Measurements from ENCODE around the gene GTF2A1L.
"Not testable (repeated sequence)": the region's sequence is repeated elsewhere in the genome, so short reads cannot be mapped to it uniquely, and the experiment has no call there.

The GTF2A1L gene

DNA sequence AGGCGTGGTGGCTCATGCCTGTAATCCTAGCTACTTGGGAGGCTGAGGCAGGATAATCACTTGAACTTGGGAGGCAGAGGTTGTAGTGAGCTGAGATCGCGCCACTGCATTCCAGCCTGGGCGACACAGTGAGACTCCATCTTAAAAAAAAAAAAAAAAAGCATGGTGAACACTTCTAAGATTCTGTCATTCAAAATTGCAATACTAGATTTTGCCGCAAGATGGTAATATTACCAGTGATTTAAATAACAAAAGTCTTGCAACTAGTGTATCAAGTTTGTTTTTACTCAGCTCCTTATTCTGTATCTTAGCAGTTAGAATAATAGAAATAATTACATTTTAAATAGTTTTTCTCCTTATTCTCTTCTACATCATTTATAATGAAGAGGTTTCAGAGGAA is 5.0 kb downstream of the GTF2A1L start:
- POLR2A ChIA-PET (ENCODE audit: low non-redundant PET): not testable (repeated sequence)

DNA sequence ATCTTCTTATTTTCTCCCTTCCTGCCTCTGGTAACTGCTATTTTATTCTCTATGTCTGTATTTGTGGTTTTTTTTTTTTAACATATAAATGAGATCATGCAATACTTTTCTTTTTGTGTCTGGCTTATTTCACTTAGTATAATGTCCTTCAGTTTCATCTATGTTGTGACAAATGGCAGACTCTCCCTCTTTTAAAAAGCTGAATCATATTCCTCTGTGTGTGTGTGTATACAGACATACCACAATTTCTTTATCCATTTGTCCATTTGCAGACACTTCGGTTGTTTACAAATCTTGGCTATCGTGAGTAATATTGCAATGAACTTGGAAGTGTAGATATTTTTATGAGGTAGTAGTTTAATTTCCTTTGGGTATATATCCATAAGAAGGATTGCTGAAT is 7.0 kb downstream of the GTF2A1L start:
- ChIA-PET CTCF (no interaction called here), POLR2A (ENCODE audit: low non-redundant PET) (no interaction called here)
- TF ChIP-seq, protein P1, sequence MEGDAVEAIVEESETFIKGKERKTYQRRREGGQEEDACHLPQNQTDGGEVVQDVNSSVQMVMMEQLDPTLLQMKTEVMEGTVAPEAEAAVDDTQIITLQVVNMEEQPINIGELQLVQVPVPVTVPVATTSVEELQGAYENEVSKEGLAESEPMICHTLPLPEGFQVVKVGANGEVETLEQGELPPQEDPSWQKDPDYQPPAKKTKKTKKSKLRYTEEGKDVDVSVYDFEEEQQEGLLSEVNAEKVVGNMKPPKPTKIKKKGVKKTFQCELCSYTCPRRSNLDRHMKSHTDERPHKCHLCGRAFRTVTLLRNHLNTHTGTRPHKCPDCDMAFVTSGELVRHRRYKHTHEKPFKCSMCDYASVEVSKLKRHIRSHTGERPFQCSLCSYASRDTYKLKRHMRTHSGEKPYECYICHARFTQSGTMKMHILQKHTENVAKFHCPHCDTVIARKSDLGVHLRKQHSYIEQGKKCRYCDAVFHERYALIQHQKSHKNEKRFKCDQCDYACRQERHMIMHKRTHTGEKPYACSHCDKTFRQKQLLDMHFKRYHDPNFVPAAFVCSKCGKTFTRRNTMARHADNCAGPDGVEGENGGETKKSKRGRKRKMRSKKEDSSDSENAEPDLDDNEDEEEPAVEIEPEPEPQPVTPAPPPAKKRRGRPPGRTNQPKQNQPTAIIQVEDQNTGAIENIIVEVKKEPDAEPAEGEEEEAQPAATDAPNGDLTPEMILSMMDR (conservative IDR thresholded peaks at IDR 0.05; ENCODE audit: low read depth): no peak
- no peak overlapping the region for H3K27ac ChIP-seq
- DNase-seq (ENCODE audit: low spot score): no peak

More for the DNA sequence above, 5.0 kb downstream of the GTF2A1L start:
- H3K27ac ChIP-seq; DNase-seq (ENCODE audit: low spot score): not testable (repeated sequence)
- CTCF ChIA-PET: interaction anchor here (0.6 to 0.7 kb wide), 3 partner anchors 9 to 555 kb away, joined by 3 to 4 read pairs (median 3); no protein-coding TSS in a partner anchor
- TF ChIP-seq, protein P1 (conservative IDR thresholded peaks at IDR 0.05; ENCODE audit: low read depth): peak; percentile 13; the same call in 1 of the 2 replicates

DNA sequence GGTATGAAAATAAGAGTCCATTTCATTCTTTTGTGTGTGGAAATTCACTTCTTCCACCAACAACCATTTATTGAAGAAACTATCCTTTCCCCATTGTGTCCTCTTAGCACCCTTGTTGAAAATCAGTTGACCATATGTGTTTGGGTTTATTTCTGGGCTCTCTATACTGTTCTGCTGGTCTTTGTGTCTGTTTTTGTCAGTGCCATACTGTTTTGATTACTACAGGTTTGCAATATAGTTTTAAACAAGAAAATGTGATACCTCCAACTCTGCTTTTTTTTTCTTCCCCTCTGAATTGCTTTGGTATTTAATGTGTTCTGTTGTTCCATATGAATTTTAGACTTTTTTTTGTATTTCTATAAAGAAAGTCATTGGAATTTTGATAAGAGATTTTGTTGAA is 8.4 kb downstream of the GTF2A1L start:
- DNase-seq (ENCODE audit: low spot score): no peak
- ChIA-PET POLR2A (ENCODE audit: low non-redundant PET) (no interaction called here), CTCF (interaction anchor here (0.6 kb wide), 1 partner anchor 68 kb away, joined by 3 read pairs; no protein-coding TSS in a partner anchor)
- TF ChIP-seq, protein P1 (conservative IDR thresholded peaks at IDR 0.05; ENCODE audit: low read depth): no peak
- no peak overlapping the region for H3K27ac ChIP-seq

GRCh38 chr2:48633143-48633542 is 15.5 kb downstream of the GTF2A1L start:
- TF ChIP-seq, protein P1 (conservative IDR thresholded peaks at IDR 0.05; ENCODE audit: low read depth): no peak
- ChIA-PET CTCF (interaction anchor here (0.7 kb wide), 1 partner anchor 906 kb away, joined by 3 read pairs; no protein-coding TSS in a partner anchor), POLR2A (ENCODE audit: low non-redundant PET) (no interaction called here)
- no peak for DNase-seq (ENCODE audit: low spot score)
- no peak overlapping the region for H3K27ac ChIP-seq

DNA sequence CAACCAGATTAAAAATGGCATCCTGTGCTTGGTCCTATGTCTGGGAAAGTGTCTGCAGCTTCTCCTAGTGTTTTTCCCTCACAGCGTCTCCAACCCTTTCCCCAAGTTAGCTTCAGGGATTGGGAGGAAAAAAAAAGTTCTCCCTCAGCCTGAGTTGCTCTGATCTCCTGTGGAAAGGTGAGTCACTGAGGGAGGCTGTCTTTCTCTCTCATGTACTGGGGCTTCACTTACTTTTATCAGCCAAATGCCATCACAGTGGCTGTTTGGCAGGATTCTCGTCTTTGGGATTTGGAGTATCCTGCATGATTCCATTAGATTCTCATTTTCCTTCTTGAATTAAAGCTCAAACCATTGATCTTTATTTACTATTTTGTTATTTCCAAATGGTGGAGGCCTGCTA is 18.1 kb downstream of the GTF2A1L start:
- ChIA-PET CTCF (interaction anchor here (0.6 kb wide), 1 partner anchor 16 kb away, joined by 4 read pairs; no protein-coding TSS in a partner anchor), POLR2A (ENCODE audit: low non-redundant PET) (no interaction called here)

DNA sequence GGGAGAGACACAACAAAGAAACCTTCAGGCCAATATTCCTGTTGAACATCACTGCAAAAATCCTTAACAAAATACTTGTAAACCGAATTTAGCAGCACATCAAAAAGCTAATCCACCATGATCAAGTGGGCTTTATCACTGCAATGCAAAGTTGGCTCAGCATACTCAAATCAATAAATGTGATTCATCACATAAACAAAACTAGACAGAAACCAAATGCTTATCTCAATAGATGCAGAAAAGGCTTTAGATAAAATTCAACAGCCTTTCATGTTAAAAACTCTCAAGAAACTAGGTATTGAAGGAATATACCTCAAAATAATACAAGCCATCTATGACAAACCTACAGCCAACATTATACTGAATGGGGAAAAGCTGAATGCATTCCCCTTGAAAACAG is 20.6 kb downstream of the GTF2A1L start:
- ChIA-PET POLR2A (ENCODE audit: low non-redundant PET) (no interaction called here), CTCF (no interaction called here)
- TF ChIP-seq, protein P1 (conservative IDR thresholded peaks at IDR 0.05; ENCODE audit: low read depth): no peak
- no peak for DNase-seq (ENCODE audit: low spot score)
- no peak overlapping the region for H3K27ac ChIP-seq

More for the DNA sequence above, 18.1 kb downstream of the GTF2A1L start:
- H3K27ac ChIP-seq: no peak overlapping the region
- DNase-seq (ENCODE audit: low spot score): no peak
- TF ChIP-seq, protein P1 (conservative IDR thresholded peaks at IDR 0.05; ENCODE audit: low read depth): no peak

All from RWPE1 (cell line).